ENCODE results near the gene CCL27.

The CCL27 gene

GRCh38 chr9:34684145-34684544 lies 21.7 kb upstream of the CCL27 start:
- no peak for DNase-seq

GRCh38 chr9:34675869-34676268 lies 13.4 kb upstream of the CCL27 start:
- no peak for DNase-seq

- DNase-seq, result peak in 5 of 6 experiments; percentile 12 to 48 (median 32)
Observed at GRCh38 chr9:34675048-34675714, 12.7 kb upstream of the CCL27 start.

DNA sequence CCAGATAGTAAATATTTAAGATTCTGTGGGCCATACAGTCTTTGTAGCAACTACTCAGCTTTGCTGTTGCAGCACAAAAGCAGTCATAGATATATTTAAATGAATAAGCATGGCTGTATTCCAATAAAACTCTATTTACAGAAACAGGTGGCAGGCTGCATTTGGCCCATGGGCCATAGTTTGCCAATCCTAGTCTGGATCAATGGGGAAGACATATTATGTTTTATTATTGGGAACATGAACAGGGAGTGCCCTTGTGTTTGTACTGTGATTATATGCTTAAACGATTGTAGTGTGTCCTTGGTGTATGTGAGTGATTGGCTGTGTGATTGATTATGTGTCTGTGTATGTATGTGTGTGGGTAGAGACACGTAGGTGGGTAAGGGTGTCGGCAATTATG lies 12.0 kb upstream of the CCL27 start:
- no peak for DNase-seq

DNA sequence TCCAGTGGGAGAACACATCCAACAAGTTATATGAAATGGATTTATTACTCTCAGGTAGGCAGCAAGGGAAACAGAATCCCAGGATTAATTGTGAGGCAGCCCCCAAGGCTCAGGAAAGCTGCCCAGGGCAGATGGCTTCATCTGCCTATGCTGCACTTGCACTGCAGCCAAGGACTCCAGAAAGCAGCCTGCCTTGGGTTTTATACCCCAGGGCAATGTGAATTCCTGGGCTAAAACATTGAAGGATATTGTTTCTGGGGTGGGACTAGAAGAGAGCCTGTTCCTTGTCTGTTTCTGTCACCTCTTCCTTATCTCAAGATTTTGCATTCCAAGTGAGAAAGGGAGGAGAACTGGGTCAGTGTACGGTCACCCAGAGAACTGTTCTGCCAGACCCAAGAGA lies 8.8 kb upstream of the CCL27 start:
- DNase-seq, result no peak

- DNase-seq, result no peak
Observed at GRCh38 chr9:34669809-34670562, 7.5 kb upstream of the CCL27 start.

DNA sequence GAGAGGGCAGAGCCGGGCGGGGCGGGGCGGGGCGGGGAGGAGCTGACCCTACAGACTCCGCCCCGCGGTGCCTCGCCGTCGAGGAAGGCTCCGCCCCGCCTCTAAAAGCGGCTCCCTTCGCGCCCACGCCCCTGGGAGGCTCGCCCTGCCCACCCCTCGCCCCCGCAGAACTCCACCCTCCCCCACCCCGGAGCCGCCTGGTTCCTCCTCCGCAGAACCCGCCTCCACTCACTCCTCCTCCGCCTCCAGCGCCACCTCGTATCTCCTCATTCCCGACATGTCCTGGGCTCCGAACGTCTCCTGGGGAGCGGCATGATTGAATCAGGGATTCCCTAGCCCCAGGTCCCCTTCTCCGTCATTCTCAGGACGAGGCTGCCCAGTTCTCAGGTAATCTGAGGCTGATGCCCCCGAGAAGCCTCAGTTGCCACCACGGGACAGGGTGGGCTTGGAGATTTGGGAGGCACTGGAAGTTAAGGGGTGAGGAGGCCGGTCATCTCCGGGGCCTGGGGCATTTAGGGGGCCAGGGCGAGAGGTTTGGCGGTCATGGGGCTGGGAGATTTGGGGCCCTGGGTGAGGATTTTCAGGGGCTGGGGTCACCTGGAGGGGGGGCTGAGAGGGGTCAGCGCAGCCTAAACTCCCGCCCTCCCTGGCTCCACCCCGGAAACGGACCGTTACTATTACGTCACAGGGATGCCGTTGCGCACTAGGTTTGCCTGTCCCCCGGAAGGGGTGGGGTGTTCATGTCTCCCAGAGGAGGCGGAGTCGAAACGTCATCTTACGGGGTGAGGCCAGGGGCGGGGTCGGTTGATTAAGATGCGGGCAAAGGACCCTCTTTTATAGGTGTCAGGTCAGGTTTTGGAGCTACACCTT lies 3.2 kb upstream of the CCL27 start:
- DNase-seq, result peak; percentile 80 to 91 (median 88)

DNA sequence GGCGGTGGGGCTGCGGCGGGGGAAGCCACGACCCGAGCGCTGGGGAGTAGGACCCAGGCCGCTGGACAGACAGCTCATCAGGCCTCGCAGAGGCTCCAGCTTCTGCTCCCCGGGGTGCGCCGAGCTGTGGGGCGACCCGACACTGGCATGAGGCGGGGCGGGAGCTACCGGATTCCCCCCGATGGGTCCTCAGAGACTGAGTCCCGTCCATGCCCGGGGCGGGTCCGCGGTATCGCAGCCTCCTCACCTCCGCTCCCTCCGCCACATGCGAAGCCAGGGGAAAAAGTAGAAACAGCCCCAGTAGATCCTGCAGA lies 2.6 kb upstream of the CCL27 start:
- no peak for DNase-seq

- DNase-seq, result peak; percentile 32 to 69 (median 60)
Observed at GRCh38 chr9:34664281-34665066, 2.0 kb upstream of the CCL27 start.

DNA sequence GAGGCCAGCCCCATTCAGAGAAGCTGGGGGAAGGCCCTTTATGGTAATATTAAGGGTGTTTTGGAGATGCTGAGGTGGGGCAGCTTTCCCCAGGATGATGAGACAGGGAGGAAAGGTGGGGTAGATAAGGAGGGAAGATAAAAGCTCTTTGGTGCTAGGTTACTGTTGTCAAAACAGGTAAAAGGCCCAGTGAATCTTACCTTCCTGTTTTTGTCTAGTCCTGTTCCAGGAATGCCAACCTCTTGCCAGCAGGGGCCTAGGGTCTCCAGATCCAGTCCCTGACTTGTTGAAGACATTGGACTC lies 797 bp upstream of the CCL27 start:
- DNase-seq, result peak in 5 of 6 experiments; percentile 13 to 41 (median 19)

DNA sequence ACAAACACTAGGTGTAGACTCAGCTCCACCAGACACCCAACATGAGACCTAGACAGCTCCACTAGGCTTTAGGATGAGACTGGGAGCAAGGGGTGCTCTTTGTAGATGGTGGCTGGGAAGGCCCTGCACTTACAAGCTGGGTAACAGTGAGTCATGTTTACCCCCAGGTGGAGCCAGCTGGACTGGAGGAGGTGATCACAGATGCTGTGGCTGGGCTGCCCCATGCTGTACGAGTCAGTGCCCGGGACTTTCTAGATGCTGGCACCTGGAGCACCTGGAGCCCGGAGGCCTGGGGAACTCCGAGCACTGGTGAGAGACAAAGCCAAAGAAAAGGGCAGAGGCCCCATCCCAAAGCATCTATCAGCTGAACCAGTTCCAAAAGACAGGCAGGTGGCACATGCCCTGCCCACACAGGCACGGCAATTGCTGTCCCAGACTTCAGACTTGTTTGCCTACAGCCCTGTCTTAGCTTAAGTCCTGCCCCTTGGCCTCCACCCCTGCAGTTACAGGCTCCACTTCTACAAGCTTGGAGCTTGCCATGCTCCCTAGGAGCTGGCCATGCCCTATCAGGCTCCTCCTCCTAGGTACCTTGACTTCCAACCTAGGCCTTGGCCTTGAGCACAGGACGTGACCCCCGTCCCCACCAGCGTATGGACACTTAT lies 2.7 kb downstream of the CCL27 start:
- DNase-seq, result no peak

DNA sequence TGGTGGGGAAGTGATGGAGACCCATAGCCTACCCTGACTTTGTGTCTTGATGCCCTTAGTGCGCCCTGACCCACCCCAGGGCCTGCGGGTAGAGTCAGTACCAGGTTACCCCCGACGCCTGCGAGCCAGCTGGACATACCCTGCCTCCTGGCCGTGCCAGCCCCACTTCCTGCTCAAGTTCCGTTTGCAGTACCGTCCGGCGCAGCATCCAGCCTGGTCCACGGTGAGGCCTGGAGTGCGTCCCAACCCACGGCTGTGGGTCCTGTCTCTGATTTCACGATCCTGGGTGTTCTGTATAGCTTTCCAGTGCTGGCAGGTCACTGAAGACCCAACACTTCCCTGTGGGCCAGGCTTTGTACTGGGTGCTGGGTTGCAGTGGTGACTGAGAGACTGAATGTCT lies 4.0 kb downstream of the CCL27 start:
- DNase-seq, result no peak

GRCh38 chr9:34656992-34657391 lies 5.5 kb downstream of the CCL27 start:
- no peak for DNase-seq

DNA sequence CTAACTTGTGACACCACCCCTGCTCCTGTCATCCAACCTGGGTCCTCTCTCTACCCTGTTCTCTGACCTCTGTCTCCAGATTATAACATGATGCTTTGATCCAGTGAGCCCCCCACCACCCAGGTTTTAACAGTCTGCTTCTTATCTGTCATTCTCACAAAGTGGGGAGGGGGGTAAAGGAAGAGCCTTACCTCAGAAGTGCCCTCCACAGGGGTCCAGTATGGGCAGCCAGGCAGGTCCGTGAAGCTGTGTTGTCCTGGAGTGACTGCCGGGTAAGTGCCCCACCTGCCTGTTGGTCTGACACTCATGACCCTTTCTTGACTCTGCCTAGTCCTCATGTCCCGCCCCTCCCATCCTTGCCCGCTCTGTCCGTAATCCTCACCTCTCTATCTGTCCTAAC lies 7.1 kb downstream of the CCL27 start:
- no peak for DNase-seq

- DNase-seq, result no peak
Observed at GRCh38 chr9:34654323-34655051, 8.0 kb downstream of the CCL27 start.

DNA sequence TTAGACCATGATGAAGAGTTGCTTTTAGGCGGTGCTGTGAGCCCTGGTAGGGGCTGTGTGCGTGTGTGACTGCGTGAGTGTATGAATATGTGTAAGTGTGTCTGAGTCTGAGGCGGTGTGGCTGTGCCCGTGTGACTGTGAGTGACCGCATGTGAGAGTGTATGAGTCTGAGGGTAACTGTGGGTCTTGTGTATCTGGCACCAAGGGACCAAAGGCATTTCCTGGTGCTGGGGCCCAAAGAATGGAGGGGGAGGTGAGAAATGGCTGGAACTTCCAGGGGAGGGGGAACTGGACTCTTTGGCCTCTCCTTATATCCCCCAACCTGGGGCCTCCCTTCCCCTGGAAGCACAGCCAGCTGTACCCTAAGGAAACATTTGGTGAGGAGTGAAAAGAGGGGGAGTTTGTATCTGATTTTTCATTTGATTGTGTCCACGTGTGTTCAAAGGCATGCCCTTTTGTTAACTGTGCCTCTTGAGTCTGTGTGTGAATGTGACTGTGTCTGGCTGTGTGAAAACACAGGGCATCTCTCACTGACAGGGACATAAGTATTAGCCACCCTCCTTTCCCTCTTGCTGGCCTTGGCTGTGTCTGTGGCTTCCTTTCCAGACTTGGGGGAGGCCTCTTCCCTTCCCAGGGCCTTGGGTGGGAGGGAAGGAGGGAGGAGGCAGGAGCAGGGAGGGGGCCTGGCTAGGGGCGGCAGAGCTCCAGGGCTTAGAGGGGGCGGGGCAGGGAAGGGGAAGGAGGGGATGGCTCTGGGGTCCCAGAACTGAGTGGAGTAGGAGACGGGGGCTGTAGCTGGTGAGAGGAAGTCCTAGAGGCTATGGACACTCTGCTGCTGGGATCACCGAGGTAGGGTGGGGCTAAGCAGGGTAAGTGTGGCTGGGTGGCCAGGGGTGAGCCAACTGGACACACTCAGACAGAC lies 9.0 kb downstream of the CCL27 start:
- DNase-seq, result no peak

GRCh38 chr9:34652602-34653000 lies 9.9 kb downstream of the CCL27 start:
- no peak for DNase-seq

GRCh38 chr9:34651876-34652601 lies 10.4 kb downstream of the CCL27 start, which contains the start of gene IL11RA:
IL11RA (plus strand) TSS chr9:34652185; CDS start chr9:34655218, 3,033 bp downstream.
- DNase-seq, result peak in 1 of 6 experiments; percentile 8

DNA sequence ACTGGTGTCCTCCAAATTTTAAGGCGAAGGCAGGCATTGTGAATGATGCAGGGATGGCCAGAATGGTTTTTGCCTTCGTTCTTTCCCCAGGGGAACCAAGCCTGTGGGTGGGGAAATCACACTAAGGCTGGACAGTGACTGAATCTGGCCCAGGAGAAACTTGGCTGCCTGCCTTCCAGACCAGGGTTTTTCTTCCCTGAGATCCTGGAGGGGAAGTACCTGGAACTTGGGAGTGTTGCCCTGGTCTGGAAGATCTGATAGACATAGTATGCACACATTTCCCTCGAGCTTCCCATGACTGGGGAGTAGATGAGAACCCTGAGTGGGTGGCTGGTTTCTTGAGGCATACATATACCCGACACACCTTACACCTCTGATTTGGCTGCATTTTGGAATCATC lies 11.1 kb downstream of the CCL27 start:
- no peak for DNase-seq

DNA sequence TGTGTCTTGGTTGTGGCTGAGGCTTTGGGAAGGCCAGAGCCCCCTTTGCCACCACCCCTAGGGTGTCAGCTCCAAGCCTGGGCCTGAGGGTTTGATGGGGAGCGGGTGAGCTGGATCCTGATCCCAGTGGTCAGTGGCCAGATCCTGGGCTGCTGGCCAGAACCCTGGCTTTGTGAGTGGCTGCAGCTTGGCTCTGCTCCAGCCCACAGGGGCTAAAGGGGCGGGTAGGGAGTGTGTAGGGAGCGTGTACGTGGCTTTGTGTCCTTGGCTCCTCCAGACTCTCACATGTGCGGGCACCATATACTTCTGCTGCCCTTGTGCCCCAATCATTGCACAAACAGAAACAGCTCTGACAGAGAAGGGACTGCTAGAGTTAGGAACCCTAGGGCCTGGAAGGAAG lies 11.6 kb downstream of the CCL27 start:
- no peak for DNase-seq
